Loucy (cell line): ENCODE results near the gene ABHD11.

Experiments
- EZH2phosphoT487 ChIP-seq: fragments of 200-600 bp; IDR thresholded peaks from 2 replicates; pipeline ENCODE4 v1.6.1; 2018; ENCODE audit warnings: antibody characterized with exemption, mild to moderate bottlenecking, moderate library complexity, borderline replicate concordance
- TF ChIP-seq, protein P1 (sequence below): fragments of 200-600 bp; sonication (generic); conservative IDR thresholded peaks from 2 replicates; pipeline ENCODE4 v1.5.1; 2014; ENCODE audit warnings: mild to moderate bottlenecking, antibody characterized with exemption, low read length

DNA sequence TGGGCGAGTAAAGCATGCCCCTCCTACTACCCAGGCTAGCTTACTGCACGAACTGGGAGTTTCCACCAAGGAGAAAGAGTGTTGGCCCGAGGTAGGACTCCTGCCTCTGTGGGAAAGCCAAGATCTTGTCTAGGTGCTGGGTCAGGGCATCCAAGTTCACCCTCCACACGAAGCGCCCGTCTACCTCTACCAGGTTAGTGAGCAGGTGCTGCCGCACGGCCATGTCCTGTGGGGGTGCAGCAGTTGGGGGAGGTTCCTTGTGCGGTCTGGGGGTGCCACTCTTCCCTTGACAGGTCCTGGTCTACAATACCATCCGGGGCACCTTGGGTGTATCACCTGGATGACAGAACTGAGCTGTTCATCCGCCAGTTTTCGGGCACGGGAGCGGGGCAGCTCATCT, 1.7 kb downstream of the ABHD11 start:
- TF ChIP-seq, protein P1, sequence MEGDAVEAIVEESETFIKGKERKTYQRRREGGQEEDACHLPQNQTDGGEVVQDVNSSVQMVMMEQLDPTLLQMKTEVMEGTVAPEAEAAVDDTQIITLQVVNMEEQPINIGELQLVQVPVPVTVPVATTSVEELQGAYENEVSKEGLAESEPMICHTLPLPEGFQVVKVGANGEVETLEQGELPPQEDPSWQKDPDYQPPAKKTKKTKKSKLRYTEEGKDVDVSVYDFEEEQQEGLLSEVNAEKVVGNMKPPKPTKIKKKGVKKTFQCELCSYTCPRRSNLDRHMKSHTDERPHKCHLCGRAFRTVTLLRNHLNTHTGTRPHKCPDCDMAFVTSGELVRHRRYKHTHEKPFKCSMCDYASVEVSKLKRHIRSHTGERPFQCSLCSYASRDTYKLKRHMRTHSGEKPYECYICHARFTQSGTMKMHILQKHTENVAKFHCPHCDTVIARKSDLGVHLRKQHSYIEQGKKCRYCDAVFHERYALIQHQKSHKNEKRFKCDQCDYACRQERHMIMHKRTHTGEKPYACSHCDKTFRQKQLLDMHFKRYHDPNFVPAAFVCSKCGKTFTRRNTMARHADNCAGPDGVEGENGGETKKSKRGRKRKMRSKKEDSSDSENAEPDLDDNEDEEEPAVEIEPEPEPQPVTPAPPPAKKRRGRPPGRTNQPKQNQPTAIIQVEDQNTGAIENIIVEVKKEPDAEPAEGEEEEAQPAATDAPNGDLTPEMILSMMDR = no peak
- no peak for TF ChIP-seq EZH2phosphoT487
